Gastrocnemius medialis (tissue), 4 donors: ENCODE results near the gene RPA1.

Source experiments
- CTCF ChIP-seq, 5 experiments: fragments of 450-650 bp in 3 of 5; fragments of 200-600 bp in 2 of 5; sonication (generic) in 2 of 5; IDR thresholded peaks in 4 of 5; conservative IDR thresholded peaks in 1 of 5; 1 replicate in 4 of 5; 2 replicates in 1 of 5; pipeline ENCODE4 v1.5.1; 2016 to 2019; ENCODE audit warnings: antibody characterized with exemption in 5 of 5, mild to moderate bottlenecking in 3 of 5, moderate library complexity in 3 of 5
- POLR2A ChIP-seq, 2 donors: fragments of 450-650 bp; IDR thresholded peaks; one replicate each; pipeline ENCODE4 v1.6.1; 2017; ENCODE audit warnings: antibody characterized with exemption in 2 of 2, mild to moderate bottlenecking in 2 of 2, moderate library complexity in 2 of 2

- TF ChIP-seq CTCF (IDR thresholded peaks at IDR 0.05 in 4 of 5, conservative IDR thresholded peaks at IDR 0.05 in 1 of 5) = no peak
- TF ChIP-seq POLR2A (IDR thresholded peaks at IDR 0.05) = no peak
These were observed 42.0 kb downstream of the RPA1 start for GRCh38 chr17:1871756-1872155.
